DMS 273 (cell line): ENCODE results near the gene TSPAN13.
A peak's percentile ranks its signal among the peaks of the same experiment; 100 is the strongest.
"Not testable (repeated sequence)": the region's sequence is repeated elsewhere in the genome, so short reads cannot be mapped to it uniquely, and the experiment has no call there.

ENCODE experiments used
- DNase-seq: peaks from one replicate; lab custom pipeline; 2025; ENCODE audit not compliant: unreplicated experiment; lab: John Stamatoyannopoulos, UW

TSPAN13 gene

DNA sequence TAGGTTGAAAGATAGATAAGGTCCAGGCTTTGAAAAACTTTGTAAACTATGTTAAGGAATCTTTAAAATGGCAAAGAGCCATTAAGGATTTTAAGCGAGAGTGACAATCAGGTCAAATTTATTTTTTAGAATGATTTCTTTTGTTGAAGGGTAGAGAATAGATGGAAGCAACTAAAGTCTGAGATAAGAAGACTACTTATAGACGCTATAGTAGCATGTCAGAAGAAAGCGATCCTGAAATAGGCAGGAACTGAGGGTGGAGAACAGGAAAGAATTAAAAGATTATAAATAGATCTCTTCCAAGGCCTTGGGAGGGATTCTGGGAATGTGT, 13.0 kb upstream of the TSPAN13 start:
- DNase-seq: no peak

DNA sequence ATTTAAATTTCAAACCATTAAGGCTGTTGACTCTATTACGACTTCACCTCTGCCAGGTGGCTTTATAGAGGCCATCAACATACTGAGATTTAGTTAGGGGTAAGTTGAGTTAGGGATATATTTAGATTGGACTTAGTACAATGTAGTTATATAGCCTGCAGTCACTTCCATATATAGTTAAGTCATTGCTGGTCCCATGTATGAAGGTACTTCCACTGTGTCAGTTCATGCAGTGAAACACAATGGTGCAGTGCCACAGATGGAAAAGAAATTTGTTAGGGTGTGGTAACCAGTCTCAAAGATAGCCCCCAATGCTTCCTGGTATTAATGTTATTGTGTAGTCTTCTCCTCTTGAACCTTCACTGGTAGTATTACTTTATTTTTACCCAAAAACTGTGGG, 12.6 kb upstream of the TSPAN13 start:
- DNase-seq: no peak

DNA sequence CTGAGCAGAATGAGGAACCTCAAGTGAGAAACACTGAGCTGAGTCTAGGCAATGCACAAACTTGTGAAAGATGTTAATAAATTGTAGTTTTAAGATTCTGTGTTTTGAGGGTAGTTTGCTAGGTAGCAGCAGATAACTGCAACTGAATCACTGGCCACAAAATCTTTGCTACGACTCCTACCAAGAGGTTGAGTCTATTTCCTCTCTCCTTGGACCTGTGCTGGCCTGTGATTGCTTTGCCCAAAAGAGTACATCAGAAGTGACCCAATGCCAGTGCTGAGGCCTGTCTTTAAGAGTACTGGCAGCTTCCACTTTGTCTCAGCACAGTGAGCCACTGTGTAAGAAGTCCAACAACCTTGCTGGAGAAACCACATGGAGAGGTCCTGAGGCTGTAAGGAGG, 11.9 kb upstream of the TSPAN13 start:
- DNase-seq: no peak

DNA sequence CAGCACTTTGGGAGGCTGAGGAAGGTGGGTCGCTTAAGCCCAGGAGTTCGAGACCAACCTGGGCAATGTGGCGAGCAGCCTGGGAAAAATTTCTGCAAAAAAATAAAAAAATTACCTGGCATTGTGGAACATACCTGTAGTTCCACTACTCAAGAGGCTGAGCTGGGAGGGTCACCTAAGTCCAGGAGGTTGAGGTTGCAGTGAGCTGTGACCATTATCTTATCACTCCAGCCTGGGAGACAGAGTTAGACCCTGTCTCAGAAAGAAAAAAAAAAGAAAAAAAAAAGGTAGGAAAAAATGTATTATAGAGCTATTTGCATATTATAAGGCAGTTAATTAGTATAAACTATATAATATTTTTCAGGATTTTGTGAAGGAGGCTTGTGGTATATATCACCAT, 11.0 kb upstream of the TSPAN13 start:
- no peak for DNase-seq

DNA sequence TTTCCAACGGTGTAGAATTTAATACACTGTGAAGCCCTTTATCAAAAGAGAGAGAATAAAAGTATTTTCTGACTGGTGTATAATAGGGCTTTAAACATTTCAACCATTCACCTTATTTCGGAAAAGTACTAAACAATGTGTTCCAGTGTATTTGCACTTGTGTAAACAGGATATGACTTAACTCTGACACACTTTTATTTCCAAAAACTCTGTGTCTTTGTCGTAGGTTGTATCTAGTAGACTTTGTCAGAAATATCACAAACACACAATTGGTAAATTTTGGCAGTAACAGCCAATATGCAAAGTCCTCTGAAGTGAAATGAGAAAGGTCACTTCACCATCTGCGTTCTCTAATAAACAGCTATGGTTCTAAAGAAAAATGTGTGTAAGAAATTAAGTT, 10.3 kb upstream of the TSPAN13 start:
- no peak for DNase-seq

DNA sequence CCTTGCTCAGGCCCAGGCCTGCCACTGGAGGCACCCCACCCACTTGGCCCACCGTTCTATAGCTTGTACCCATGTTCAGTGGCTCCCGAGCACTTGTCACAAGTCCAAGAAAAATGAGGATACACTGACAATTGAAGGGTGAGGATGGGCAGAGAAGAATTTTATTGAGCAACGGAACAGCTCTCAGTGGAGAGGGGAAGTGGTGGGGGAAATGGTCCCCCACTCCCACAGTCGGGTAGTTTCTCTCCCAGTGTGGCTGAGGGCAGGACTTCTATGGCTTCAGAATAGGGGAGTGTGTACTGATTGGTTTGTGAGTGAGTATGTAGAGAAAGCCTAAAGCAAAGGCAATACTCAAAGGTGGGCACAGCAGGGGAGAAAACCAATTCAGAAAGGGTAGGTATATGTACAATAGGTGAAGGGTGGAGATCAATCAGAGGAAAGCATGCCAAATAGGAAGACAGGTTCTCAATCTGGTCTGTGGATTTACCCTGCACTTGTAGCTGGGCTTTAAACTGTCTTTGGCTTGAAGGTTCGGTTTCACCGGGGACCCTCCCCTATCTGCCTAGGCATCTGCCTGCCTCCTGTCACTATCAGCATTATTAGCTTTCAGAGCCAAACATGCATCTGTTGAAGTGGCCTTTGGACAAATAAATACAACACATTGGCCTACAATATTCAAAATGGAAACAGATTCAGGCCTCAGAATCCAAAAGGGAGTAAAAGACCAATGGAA, 8.9 kb upstream of the TSPAN13 start:
- DNase-seq: peak; percentile 59

DNA sequence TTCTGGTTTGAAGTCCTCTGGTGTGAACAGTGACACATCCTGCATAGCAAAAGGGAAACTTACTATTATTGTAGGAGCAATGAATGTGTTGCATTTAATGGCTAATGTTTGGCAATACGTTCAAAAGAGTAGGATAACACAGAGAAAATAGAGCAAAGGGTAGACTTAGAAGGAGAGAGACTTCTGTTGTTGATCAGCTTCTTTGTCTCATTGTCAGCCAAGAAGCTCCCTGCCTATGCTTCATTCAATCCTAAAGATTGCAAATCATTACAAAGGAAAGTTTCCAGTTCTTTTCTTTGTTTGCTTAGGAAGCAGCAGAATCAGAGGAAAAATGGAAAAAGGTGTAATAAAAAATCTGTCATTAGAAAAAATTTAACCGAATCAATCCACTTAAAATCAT, 7.9 kb upstream of the TSPAN13 start:
- no peak for DNase-seq

DNA sequence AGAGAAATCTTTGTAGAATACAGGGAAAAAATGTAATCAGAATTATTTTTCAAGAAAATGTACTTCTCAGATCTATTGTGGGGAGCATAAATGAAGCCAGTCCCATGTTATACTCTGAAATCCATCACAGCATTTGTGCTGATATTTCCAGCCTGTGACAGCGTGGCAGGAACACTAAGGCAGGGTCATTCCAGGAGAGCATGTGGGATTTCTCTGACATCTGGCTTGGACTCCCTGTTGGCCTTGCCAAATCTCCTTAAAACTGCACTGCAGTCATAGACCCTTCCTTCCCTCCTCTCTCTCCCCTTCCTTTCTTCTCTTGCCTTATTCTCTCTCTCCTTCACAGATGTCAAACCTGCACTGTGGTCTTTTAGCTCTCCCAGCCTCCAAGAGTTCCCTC, 6.5 kb upstream of the TSPAN13 start:
- peak; percentile 91 for DNase-seq

DNA sequence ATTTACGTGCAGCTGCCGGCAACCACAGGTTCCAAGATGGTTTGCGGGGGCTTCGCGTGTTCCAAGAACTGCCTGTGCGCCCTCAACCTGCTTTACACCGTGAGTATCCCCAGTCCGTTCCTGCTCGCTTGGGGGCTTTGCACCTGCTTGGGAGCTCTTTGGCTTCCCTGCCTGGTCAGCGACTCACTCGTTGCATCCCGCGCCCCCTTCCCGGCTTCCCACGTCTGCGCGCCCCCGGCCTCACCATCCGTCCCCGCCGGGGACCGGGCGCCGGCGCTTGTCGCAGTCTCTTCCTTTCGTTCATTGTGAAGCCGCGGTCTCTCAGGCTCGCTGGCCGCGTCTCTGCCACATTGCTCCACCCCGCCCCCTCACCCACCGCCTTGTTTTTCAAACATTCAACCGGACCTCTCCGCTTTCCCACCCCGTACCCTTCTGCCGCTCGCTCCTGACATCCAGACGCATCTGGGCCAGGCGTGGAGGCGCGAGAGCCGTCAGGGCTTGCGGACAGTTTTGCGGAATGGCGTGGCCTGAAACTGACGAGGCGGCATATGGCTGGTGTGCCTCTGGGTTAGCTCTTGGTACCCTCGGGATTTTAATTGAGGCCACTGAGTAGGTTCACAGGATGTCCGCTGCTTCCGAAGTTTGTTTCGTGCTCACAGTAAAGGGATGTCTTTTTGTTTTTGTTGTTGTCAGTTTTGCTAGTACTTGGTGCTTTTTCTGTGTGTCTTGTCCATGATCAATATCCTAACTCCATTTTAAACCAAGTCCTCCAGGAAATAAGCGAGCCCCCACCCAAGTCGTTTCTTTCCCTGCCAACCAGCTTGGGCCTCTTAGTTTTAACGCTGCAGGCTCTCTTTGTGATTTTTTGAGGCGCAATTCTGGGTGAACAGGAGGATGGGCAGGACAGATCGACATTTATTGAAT, 639 bp downstream of the TSPAN13 start:
- DNase-seq: peak; percentile 90

DNA sequence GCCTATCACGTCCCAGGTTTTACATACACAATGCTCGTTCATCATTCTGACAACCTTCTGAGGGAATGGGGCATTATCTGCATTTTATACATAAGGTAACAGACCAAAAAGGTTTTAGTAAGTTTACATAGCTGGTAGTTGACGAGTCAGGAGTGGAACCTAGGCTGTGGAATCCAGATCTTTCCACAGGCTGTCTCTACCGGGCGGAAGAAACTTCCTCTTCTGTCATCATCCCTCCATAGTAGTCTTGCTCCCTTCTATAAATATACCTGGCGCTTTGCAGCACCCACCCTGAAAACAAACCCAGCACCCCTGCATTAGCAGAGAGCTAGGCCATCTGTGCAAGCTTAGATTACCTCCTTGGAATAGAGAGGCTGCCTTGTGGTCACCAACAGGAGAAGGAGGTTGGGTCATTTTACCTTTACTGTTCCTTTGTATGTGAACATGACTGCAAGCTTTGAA, 1.3 kb downstream of the TSPAN13 start:
- peak; percentile 69 for DNase-seq

DNA sequence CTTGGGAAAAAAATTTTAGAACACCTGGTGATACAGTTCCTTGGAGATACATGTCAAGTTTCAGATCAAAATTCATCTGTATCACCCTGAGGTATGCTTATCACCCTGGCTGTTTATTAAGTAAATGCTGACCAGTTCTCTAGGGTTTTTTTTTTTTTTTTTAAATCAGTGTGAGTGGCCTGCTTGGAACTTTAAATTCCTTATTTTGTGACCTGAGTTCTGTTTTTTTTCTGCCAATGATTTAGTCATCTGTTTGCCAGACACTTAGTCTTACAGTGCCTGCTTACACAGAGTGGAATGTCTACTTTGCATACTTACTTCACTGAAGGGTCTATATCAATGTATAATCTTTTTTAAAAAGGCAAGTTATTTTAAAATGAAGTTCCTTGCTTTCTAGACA, 1.8 kb downstream of the TSPAN13 start:
- DNase-seq: peak; percentile 45

DNA sequence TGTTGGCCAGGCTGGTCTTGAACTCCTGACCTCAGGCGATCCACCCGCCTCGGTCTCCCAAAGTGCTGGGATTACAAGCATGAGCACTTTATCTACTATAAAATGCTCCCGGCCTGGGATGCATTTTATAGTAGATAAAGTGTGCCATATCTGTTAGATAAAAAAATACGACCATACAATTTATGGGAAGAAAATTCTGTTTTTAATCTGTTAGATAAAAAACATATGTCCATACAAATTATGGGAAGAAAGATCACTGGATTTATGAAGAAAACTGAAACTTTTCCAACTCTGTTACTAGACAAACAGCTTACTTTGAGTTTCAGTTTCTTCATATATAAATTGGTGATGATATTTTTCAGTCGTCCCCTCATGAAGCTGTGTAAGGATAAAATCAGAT, 4.5 kb downstream of the TSPAN13 start:
- no peak for DNase-seq

DNA sequence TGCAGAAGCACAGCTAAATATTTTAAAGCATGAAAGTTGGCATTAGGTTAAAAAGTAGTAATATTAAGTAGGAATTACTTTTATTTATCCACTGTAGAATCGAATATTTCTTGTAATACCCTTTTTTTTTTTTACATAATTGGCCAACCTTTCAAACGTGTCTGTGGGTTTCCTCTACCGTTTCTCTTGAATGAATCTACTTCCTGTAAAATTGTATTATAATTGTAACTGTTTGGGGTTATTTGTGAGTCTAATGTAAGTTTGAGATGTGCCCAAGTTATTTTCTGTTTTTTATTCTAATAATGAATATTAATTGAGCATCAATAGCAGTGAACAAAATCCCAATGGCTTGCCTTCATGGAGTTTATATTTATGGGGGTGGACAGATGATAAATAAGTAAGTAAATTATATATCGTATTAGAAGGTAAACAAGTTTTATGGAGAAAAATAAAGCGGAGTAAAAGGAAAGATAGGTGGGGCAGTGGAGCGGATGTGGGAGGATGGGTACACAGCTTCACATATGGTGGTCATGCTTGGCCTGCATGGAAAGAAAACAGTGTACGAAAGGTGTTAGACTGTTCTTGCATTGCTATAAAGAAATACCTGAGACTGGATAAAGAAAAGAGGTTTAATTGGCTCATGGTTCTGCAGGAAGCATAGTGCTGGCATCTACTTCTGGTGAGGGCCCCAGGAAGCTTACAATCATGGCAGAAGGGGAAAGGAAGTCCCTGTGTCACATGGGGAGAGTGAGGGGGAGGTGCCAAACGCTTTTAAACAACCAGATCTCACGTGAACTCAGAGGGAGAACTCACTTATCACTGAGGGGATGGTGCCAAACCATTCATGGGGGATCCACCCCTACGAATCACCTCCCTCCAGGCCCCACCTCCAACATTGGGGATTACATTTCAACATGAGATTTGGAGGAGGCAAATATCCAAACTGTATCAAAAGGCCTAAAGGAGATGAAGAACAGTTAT, 5.4 kb downstream of the TSPAN13 start:
- no peak for DNase-seq

DNA sequence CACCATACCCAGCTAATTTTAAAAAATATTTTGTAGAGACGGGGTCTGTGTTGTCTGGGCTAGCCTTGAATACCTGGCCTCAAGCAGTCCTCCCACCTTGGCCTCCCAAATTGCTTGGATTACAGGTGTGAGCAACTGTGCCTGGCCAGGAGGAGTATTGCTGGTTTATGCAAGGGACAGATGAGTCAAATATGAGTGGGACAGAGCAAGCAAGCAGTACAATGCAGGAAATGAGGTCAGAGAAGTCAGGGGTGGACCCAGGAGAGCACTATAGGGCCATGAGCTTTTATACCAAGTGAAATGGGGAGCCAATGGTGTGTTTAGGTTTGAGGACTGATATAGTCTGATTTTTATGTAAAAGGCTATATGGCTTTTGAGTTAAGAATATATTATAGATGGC, 6.3 kb downstream of the TSPAN13 start:
- DNase-seq: no peak

DNA sequence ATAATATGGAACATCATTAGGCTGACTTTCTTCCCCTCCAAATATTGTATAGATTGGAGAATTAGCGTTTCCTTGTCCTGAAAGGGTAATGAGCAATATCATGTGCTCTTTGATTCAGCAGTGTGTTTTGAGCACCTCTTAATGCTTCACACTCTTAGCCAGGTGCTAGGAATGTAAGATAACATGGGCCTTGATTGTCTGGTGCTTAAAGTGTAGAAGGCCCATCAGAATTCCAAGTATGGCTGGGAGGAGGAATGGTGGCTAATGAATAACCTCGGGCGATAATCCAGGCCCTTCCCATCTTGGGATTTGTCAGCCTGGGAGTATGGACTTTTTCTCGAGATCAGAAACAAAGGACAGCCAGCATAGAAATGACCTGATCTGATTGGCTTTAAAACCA, 8.6 kb downstream of the TSPAN13 start:
- DNase-seq: no peak

DNA sequence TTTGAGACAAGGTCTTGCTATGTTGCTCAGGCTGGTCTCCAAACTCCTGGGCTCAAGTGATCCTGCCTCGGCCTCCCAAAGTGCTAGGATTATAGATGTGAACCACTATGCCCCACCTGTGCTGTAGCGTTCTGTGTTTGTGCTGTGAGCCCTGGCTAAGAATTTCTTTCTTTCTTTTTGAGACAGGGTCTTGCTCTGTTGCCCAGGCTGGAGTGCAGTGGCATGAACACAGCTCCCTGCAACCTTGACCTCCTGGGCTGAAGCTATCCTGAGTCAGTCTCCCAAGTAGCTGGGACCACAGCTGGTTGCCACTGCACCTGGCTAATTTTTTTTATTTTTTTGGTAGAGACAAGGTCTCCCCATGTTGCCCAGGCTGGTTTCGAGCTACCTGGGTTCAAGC, 11.4 kb downstream of the TSPAN13 start:
- DNase-seq: no peak

DNA sequence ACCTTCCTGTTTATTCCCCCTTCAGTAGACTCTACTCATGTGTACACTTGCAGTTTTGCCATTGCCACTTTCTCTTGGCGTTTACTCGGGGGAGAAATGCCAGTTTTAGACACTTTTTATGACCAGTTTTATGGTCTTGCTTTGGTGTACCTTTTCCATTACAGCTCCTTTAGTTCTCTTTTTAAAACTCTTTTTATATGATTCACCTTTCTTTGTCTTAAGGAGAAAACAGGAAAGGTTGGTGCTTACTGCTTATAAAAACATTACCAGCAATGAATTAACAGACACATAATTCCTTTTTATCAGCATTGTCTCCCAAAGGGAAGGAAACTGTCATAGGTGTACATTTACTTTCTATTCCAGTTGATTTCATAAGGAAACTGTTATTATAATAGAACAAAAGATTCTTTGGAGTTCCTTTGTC, 11.9 kb downstream of the TSPAN13 start:
- no peak for DNase-seq

DNA sequence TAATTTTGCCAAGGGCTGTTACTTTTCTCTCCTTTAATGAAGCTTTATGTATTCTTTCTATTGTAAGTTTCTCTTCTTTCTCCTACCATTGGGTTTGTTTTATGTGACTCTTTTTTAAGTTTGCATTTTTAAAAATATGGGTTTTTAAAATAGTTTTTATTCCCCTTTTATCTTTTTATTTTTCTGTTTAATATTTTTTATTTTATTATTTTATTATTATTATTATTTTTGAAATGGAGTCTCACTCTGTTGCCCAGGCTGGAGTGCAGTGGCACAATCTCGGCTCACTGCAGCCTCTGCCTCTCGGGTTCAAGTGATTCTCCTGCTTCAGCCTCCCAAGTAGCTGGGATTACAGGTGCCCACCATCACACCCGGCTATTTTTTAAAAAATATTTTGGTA, 16.4 kb downstream of the TSPAN13 start:
- DNase-seq: not testable (repeated sequence)

DNA sequence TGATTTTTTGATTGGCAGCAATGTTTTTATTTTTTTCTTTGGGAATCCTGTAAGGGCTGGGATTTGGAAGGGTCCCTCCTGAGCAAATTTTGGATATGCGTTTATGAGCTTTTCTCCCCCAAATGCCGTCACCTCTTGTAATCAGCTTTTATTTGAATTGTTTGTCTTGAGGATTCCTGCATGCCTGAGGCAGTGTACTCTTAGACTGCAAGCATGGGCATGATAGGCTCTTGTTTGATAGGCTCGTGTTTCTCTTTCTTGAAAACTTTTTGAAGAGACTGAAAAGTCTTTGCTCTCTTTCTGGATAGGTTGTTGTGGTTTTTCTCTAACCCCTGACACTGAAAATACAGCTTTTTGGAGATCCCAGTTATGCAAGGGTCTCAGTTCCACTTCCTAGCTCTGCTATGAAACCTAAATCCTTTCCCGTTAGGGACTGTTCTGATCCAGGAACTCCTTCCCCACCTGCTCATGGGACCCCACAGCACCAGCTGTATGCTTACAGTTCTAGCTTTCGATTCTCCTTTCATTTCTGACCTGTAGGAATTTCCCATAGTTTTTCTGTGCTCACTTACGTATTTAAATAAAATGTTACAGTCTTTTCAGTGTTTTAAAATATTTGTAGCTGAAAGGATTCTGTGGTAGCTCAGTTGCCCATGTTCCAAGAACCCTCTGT, 17.2 kb downstream of the TSPAN13 start:
- no peak for DNase-seq

DNA sequence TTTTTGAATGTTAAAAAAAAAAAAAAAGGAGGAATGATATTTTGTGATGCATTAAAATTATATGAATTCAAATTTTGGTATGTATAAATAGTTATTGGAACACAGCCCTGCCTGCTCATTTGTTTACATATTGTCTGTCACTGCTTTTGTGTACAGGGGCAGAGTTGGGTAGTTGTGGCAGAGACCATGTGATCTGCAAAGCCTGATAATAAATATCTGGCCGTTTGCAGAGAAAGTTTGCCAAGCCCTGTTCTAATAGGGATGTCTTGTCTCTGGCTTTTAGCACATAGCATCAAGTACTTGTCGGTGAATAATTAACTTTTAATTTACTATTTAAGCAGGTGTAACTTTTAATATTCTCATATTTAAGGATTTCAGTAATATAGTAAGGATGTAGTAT, 19.8 kb downstream of the TSPAN13 start:
- DNase-seq: no peak

DNA sequence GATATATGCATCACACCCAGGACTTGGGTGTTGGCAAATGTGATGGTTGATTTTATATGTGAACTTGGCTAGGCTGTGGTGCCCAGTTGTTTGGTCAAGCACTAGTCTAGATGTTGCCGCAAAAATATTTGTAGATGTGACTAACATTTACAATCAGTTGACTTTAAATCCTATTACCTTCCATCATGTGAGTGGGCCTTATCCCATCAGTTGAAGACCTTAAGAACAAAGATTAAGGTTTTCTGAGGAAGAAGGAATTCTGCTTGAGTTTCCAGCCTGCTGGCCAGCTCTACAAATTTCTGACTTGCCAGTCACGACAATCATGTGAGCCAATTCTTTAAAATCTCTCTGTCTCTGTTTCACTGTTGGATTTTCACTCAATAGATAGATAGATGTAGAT, 20.3 kb downstream of the TSPAN13 start:
- no peak for DNase-seq
